Panc1 (cell line): ENCODE results near the gene TBC1D32.

Source experiments
- CTCF ChIP-seq: fragments of 450-650 bp; IDR thresholded peaks from 2 replicates; pipeline ENCODE4 v1.5.1; 2017; ENCODE audit warnings: mild to moderate bottlenecking
- POLR2AphosphoS5 ChIP-seq: IDR thresholded peaks from 2 replicates; pipeline ENCODE4 v1.6.1; 2012; ENCODE audit warnings: mild to moderate bottlenecking, low read depth, low read length, moderate library complexity
- REST ChIP-seq, 2 experiments: IDR thresholded peaks; 2 replicates each; pipeline ENCODE4 v1.6.1; 2011 to 2012; ENCODE audit warnings: low read depth in 2 of 2, control low read depth in 1 of 2, low read length in 1 of 2, mild to moderate bottlenecking in 1 of 2, moderate library complexity in 1 of 2; ENCODE audit not compliant: insufficient read depth in 1 of 2

GRCh38 chr6:121187200-121187832 lies 147.0 kb downstream of the TBC1D32 start:
- TF ChIP-seq REST (IDR thresholded peaks at IDR 0.05; ENCODE audit: insufficient read depth in 1 of 2, low read depth in 2 of 2, low read length in 1 of 2) = no peak
- no peak for TF ChIP-seq CTCF
- no peak for TF ChIP-seq POLR2AphosphoS5
